ENCODE results near the gene MREG. TPM values are rescaled to one million over a fixed set of nuclear protein-coding genes. Genes with fewer than 3 reads are reported as not detected.

The MREG gene
- total RNA-seq, 1 donor from 2014 or later = 1.8 TPM

DNA sequence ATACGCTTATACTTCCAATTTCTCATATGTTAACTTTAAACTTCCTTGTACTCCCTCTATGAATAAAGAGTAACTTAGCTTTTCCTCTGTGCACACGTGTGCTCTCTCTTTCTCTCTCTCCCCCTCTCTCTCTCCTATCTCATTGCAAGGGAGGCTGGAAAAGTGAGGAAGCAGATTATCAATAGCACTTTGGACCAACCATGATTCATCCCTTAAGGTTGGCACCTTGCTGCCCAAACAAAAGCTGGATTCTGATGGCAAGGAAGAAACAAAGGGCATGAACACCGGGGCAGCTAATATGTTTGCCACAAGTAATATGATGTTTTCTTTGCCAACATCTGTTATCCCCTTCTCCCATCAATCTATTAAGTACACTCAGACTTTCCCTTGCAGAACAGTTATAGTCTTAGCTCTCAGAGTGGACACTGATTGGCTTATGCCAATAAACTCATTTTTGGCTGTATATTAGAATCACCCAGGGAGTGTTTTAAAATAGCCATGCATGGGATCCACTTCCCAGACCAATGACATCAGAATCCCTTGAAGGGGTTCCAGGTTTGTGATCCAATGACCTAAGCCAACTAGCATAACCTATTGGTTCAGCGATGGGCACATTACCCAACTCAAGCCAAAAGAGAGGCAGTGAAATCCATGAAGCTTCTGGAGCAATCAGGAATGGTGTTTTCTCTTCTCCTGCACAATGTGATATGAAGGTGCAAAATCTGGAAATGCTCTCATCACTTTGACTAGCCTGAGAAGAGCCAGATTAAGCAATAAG, 60.3 kb downstream of the MREG start:
- H3K4me1 Mint-ChIP-seq (ENCODE audit: low read depth) = peaks cover 6% of the 10 kb centered on the region
- H3K27ac Mint-ChIP-seq (ENCODE audit: unreplicated experiment) = no peak overlapping the region
- TF ChIP-seq, protein P1, sequence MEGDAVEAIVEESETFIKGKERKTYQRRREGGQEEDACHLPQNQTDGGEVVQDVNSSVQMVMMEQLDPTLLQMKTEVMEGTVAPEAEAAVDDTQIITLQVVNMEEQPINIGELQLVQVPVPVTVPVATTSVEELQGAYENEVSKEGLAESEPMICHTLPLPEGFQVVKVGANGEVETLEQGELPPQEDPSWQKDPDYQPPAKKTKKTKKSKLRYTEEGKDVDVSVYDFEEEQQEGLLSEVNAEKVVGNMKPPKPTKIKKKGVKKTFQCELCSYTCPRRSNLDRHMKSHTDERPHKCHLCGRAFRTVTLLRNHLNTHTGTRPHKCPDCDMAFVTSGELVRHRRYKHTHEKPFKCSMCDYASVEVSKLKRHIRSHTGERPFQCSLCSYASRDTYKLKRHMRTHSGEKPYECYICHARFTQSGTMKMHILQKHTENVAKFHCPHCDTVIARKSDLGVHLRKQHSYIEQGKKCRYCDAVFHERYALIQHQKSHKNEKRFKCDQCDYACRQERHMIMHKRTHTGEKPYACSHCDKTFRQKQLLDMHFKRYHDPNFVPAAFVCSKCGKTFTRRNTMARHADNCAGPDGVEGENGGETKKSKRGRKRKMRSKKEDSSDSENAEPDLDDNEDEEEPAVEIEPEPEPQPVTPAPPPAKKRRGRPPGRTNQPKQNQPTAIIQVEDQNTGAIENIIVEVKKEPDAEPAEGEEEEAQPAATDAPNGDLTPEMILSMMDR (IDR thresholded peaks at IDR 0.05) = no peak
- H3K36me3 Mint-ChIP-seq (ENCODE audit: low read depth) = no peaks in the 10 kb centered on the region
- H3K27me3 Mint-ChIP-seq (ENCODE audit: low read depth) = no peaks in the 10 kb centered on the region
- no peaks in the 10 kb centered on the region for H3K9me3 Mint-ChIP-seq (ENCODE audit: low read depth)
- H3K4me3 Mint-ChIP-seq (ENCODE audit: unreplicated experiment) = no peak overlapping the region
- DNase-seq (ENCODE audit: low spot score) = no peak

DNA sequence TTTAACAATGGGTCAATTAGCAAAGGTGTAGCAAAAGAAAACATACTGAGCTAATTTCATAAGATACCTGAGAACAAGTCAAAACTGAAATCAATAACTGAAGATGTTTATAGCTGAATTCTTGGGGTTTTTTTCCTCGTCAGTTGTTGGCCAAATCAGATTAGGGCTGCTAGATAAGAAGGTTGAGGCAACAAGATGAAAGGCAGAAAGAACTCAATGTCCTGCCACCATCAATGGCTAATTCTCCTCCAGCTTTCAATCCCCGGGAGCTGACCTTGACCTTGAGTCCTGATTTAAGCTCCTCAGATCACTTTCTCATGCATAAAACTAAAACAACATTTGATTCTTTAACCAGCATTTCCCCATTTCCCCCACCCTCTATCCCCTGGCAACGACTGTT, 61.8 kb downstream of the MREG start:
- TF ChIP-seq, protein P1 (IDR thresholded peaks at IDR 0.05) = no peak
- no peak overlapping the region for H3K4me3 Mint-ChIP-seq (ENCODE audit: unreplicated experiment)
- no peaks in the 10 kb centered on the region for H3K27me3 Mint-ChIP-seq (ENCODE audit: low read depth)
- H3K27ac Mint-ChIP-seq (ENCODE audit: unreplicated experiment) = no peak overlapping the region
- no peaks in the 10 kb centered on the region for H3K36me3 Mint-ChIP-seq (ENCODE audit: low read depth)
- H3K9me3 Mint-ChIP-seq (ENCODE audit: low read depth) = no peaks in the 10 kb centered on the region
- peaks cover 6% of the 10 kb centered on the region for H3K4me1 Mint-ChIP-seq (ENCODE audit: low read depth)
- no peak for DNase-seq (ENCODE audit: low spot score)

DNA sequence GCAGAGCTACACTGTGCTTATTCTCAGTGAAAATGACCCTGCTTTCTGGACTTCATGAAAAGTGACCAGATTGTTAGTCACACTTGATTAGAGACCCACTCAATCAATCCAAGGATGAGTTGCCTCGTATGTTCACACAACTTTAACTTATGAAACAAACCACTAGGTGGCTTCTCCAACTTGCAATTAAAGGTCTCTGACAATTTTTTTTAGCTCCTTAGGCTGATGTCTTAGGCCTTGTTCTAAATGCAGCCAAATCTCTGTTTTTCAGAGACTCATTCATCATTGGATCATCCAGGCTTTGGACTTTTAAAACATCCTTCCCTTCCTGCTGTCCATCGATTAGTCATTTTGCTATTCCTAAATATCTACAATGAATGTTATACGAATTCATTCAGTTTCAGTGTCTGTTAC, 63.4 kb downstream of the MREG start:
- no peak for DNase-seq (ENCODE audit: low spot score)
- H3K27me3 Mint-ChIP-seq (ENCODE audit: low read depth) = no peaks in the 10 kb centered on the region
- H3K36me3 Mint-ChIP-seq (ENCODE audit: low read depth) = peaks cover 1% of the 10 kb centered on the region
- no peak overlapping the region for H3K27ac Mint-ChIP-seq (ENCODE audit: unreplicated experiment)
- TF ChIP-seq, protein P1 (IDR thresholded peaks at IDR 0.05) = peak; percentile 84
- no peaks in the 10 kb centered on the region for H3K9me3 Mint-ChIP-seq (ENCODE audit: low read depth)
- peaks cover under 1% of the 10 kb centered on the region for H3K4me1 Mint-ChIP-seq (ENCODE audit: low read depth)
- no peak overlapping the region for H3K4me3 Mint-ChIP-seq (ENCODE audit: unreplicated experiment)

DNA sequence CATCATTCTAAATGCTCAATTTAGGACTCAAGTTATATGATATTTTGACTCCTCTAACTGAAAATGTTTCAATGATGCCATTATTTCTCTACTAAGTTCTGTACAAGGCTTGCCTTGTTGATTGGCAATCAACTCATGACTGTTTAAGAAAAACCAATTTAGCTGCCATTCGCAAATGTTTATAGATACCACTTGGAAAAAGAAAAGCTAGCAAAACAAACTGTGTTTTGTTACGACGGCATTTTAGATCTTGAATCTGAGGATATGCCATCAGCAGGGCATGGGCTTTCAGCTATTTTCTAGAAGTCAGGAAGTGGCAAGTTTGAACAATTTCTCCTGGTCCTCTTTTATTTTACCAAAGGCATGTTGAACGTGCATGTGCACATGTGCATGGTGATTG, 65.3 kb downstream of the MREG start:
- Mint-ChIP-seq H3K36me3 (ENCODE audit: low read depth) (peaks cover 4% of the 10 kb centered on the region), H3K9me3 (ENCODE audit: low read depth) (no peaks in the 10 kb centered on the region), H3K27me3 (ENCODE audit: low read depth) (no peaks in the 10 kb centered on the region), H3K27ac (ENCODE audit: unreplicated experiment) (no peak overlapping the region), H3K4me1 (ENCODE audit: low read depth) (no peaks in the 10 kb centered on the region), H3K4me3 (ENCODE audit: unreplicated experiment) (no peak overlapping the region)
- TF ChIP-seq, protein P1 (IDR thresholded peaks at IDR 0.05) = no peak
- DNase-seq (ENCODE audit: low spot score) = no peak

DNA sequence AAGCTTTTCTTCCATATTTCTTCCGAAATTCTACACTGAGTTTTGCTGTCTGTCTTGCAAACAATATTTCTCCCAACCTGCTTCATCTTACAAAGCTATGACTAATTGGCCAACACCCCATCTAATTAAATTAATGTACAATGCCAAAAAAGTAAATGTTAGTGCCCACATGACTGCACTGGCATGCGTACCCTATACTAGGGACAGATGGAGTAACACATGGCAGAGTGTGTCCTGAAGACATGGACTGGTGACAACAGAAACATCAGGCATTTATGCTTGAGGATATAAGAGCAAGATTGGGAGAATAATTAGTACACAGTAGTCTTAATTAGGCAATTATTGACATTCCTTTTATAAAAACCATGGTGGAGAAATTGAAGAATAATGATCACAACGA, 66.8 kb downstream of the MREG start:
- H3K36me3 Mint-ChIP-seq (ENCODE audit: low read depth) = peaks cover 4% of the 10 kb centered on the region
- TF ChIP-seq, protein P1 (IDR thresholded peaks at IDR 0.05) = no peak
- H3K4me3 Mint-ChIP-seq (ENCODE audit: unreplicated experiment) = no peak overlapping the region
- no peaks in the 10 kb centered on the region for H3K4me1 Mint-ChIP-seq (ENCODE audit: low read depth)
- DNase-seq (ENCODE audit: low spot score) = no peak
- no peaks in the 10 kb centered on the region for H3K27me3 Mint-ChIP-seq (ENCODE audit: low read depth)
- H3K27ac Mint-ChIP-seq (ENCODE audit: unreplicated experiment) = no peak overlapping the region
- H3K9me3 Mint-ChIP-seq (ENCODE audit: low read depth) = no peaks in the 10 kb centered on the region
